ENCODE results near the gene GPSM1. TPM values are rescaled to one million over a fixed set of nuclear protein-coding genes. Genes with fewer than 3 reads are reported as not detected.

GPSM1 gene
- total RNA-seq, 1 donor from 2014 or later, result 1.9 TPM

DNA sequence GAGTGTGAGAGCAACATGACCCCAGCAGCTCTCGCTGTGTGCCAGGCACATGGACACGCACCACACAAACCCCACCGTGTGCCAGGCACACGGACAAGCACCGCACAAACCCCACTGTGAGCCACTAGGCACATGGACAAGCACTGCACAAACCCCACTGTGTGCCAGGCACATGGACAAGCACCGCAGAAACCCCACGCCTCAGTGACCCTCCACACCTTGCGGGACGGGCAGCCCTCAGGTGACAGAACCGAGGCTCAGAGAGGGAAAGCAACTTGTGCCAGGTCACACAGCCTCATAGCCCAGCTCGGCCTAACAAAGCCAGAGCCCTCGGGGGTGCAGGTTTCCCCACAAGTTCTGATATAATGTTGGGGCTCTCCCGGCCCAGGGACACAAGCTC lies 2.0 kb upstream of the GPSM1 start:
- H3K9me3 Mint-ChIP-seq, result no peaks in the 10 kb centered on the region
- POLR2A ChIA-PET, result no interaction called here
- H3K4me1 Mint-ChIP-seq, result peaks cover 11% of the 10 kb centered on the region
- H3K27me3 Mint-ChIP-seq, result peaks cover 16% of the 10 kb centered on the region
- CTCF ChIA-PET, result no interaction called here
- DNase-seq (no peak), ATAC-seq (ENCODE audit: low read depth) (no peak)
- TF ChIP-seq, protein P1, sequence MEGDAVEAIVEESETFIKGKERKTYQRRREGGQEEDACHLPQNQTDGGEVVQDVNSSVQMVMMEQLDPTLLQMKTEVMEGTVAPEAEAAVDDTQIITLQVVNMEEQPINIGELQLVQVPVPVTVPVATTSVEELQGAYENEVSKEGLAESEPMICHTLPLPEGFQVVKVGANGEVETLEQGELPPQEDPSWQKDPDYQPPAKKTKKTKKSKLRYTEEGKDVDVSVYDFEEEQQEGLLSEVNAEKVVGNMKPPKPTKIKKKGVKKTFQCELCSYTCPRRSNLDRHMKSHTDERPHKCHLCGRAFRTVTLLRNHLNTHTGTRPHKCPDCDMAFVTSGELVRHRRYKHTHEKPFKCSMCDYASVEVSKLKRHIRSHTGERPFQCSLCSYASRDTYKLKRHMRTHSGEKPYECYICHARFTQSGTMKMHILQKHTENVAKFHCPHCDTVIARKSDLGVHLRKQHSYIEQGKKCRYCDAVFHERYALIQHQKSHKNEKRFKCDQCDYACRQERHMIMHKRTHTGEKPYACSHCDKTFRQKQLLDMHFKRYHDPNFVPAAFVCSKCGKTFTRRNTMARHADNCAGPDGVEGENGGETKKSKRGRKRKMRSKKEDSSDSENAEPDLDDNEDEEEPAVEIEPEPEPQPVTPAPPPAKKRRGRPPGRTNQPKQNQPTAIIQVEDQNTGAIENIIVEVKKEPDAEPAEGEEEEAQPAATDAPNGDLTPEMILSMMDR (IDR thresholded peaks at IDR 0.05), result no peak
- intact Hi-C loops (cut with micrococcal nuclease), result loop anchor here (5.0 kb wide), 1 partner anchor 37 kb away; the partner anchor contains the start of gene DNLZ
- H3K27ac Mint-ChIP-seq, result no peak overlapping the region
- no peak overlapping the region for H3K4me3 Mint-ChIP-seq
- H3K36me3 Mint-ChIP-seq (ENCODE audit: low read depth), result no peaks in the 10 kb centered on the region

GRCh38 chr9:136326061-136326760 lies 1.1 kb upstream of the GPSM1 start:
- Mint-ChIP-seq H3K36me3 (ENCODE audit: low read depth) (no peaks in the 10 kb centered on the region), H3K27ac (no peak overlapping the region), H3K4me1 (peaks cover 11% of the 10 kb centered on the region), H3K27me3 (peaks cover 16% of the 10 kb centered on the region), H3K4me3 (peak overlapping the region; percentile 61), H3K9me3 (no peaks in the 10 kb centered on the region)
- intact Hi-C loops (cut with micrococcal nuclease), result loop anchor here (5.0 kb wide), 1 partner anchor 36 kb away; the partner anchor contains the start of gene DNLZ
- ChIA-PET CTCF (no interaction called here), POLR2A (interaction anchor here (0.7 kb wide), 1 partner anchor 37 kb away, joined by 3 read pairs; no protein-coding TSS in a partner anchor)
- TF ChIP-seq, protein P1 (IDR thresholded peaks at IDR 0.05), result no peak
- ATAC-seq (ENCODE audit: low read depth) (no peak), DNase-seq (no peak)

- peak overlapping the region; percentile 61 for H3K4me3 Mint-ChIP-seq
- CTCF ChIA-PET, result no interaction called here
- no peaks in the 10 kb centered on the region for H3K9me3 Mint-ChIP-seq
- ATAC-seq (ENCODE audit: low read depth) (no peak), DNase-seq (no peak)
- intact Hi-C loops (cut with micrococcal nuclease), result loop anchor here (5.0 kb wide), 1 partner anchor 35 kb away; the partner anchor contains the start of gene DNLZ
- H3K27me3 Mint-ChIP-seq, result peaks cover 16% of the 10 kb centered on the region
- H3K4me1 Mint-ChIP-seq, result peaks cover 11% of the 10 kb centered on the region
- H3K27ac Mint-ChIP-seq, result no peak overlapping the region
- no peaks in the 10 kb centered on the region for H3K36me3 Mint-ChIP-seq (ENCODE audit: low read depth)
- POLR2A ChIA-PET, result interaction anchor here (0.7 kb wide), 1 partner anchor 36 kb away, joined by 3 read pairs; no protein-coding TSS in a partner anchor
- TF ChIP-seq, protein P1 (IDR thresholded peaks at IDR 0.05), result no peak
These were observed 507 bp upstream of the GPSM1 start for GRCh38 chr9:136326761-136327303.

- peak overlapping the region; percentile 54 for H3K4me3 Mint-ChIP-seq
These were observed 777 bp downstream of the GPSM1 start for GRCh38 chr9:136328011-136328621.

More at GRCh38 chr9:136328011-136328621, 777 bp downstream of the GPSM1 start:
- ATAC-seq (ENCODE audit: low read depth) (no peak), DNase-seq (no peak)
- ChIA-PET CTCF (interaction anchor here (1.4 kb wide), 1 partner anchor 15 kb away, joined by 4 read pairs; no protein-coding TSS in a partner anchor), POLR2A (no interaction called here)
- intact Hi-C loops (cut with micrococcal nuclease), result loop anchor here (5.0 kb wide), 1 partner anchor 34 kb away; the partner anchor contains the start of gene DNLZ
- TF ChIP-seq, protein P1 (IDR thresholded peaks at IDR 0.05), result no peak
- H3K27ac Mint-ChIP-seq, result no peak overlapping the region
- peaks cover 16% of the 10 kb centered on the region for H3K27me3 Mint-ChIP-seq
- no peaks in the 10 kb centered on the region for H3K9me3 Mint-ChIP-seq
- H3K4me1 Mint-ChIP-seq, result peaks cover 11% of the 10 kb centered on the region
- no peaks in the 10 kb centered on the region for H3K36me3 Mint-ChIP-seq (ENCODE audit: low read depth)
